Smooth muscle cell of the pulmonary artery (primary cell): Measurements from ENCODE around the gene TRIM32. TPM values are rescaled to one million over a fixed set of nuclear protein-coding genes. Genes with fewer than 3 reads are reported as not detected.

Source experiments
- total RNA-seq: library from RNA; depleted of rRNA; stranded (reverse); fragments of >200 nt; gene quantifications from 2 replicates; pipeline ENCODE4 v1.2.3, GENCODE V29; 2014

The TRIM32 gene, protein sequence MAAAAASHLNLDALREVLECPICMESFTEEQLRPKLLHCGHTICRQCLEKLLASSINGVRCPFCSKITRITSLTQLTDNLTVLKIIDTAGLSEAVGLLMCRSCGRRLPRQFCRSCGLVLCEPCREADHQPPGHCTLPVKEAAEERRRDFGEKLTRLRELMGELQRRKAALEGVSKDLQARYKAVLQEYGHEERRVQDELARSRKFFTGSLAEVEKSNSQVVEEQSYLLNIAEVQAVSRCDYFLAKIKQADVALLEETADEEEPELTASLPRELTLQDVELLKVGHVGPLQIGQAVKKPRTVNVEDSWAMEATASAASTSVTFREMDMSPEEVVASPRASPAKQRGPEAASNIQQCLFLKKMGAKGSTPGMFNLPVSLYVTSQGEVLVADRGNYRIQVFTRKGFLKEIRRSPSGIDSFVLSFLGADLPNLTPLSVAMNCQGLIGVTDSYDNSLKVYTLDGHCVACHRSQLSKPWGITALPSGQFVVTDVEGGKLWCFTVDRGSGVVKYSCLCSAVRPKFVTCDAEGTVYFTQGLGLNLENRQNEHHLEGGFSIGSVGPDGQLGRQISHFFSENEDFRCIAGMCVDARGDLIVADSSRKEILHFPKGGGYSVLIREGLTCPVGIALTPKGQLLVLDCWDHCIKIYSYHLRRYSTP
- total RNA-seq: 30.5 and 34.8 TPM in 2 replicates

DNA sequence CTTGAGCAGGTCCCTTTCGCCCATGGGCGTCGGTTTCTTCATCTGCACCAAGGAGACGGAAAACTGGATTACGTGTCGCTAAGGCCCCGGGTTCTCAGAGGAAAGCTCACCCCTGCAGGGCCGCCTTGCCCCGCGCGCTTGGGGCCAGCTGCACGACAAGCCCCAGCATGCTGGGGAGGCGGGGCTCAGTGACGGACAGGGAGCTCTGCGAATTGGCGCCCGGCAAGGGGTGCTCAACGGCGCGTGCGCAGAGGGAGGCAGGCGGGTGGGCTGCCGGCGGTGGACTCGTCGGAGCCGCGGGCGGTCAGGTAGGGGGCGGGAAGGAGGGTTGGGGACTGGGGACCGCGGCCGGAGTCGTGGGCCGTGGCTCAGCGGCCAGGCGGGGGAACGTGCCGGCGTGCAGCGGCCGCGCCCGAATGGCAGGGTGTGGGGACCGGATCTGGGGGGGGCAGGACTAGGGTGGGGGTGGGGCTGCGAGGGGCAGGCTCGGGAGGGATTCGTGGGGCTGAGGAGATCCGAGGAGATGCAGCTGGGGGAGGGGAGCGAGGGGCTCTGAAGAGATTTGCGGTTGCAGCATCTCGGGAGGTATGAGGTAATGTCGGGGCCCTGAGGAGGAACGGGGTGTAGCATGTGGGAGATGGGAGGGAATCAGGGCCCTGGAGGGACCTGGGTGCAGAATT, at the start of gene TRIM32:
Gene TRIM32, plus strand, starts transcription at position 232 of the 680 bp plus-strand sequence. CDS start 10,438 bp downstream, outside the sequence.

